Activated naive CD8-positive, alpha-beta T cell treated with anti-CD3 and anti-CD28 coated beads, Interleukin-2, amount 10 ng/mL, durations not matched to agents 7 days and 5 days (primary cell): ENCODE measurements around the gene POLR2M. TPM values are rescaled to one million over a fixed set of nuclear protein-coding genes. Genes with fewer than 3 reads are reported as not detected.

ENCODE experiments used
- ATAC-seq: fragments of 150-1000 bp; cut with Tn5 transposase; one replicate; pipeline ENCODE4 v1.10.0; 2021; ENCODE audit warnings: low read depth, moderate library complexity
- POLR2A ChIA-PET: fragments of 350-600 bp; sonication (Branson Sonifier 250); formaldehyde crosslinking; loops from one replicate; lab custom pipeline; 2021; ENCODE audit warnings: antibody characterized with exemption; lab: Charles Lee
- DNase-seq: peaks from one replicate; pipeline ENCODE4 v3.0.0; 2021
- H3K27ac Mint-ChIP-seq: one replicate; pipeline ENCODE4 v1.8.0; 2022; ENCODE audit warnings: mild to moderate bottlenecking, mixed read lengths
- H3K27me3 Mint-ChIP-seq: one replicate; pipeline ENCODE4 v1.8.0; 2022; ENCODE audit warnings: mild to moderate bottlenecking, moderate library complexity, mixed read lengths
- H3K36me3 Mint-ChIP-seq: one replicate; pipeline ENCODE4 v1.8.0; 2021; ENCODE audit warnings: mild to moderate bottlenecking, mixed read lengths
- H3K4me1 Mint-ChIP-seq: one replicate; pipeline ENCODE4 v1.8.0; 2021; ENCODE audit warnings: mixed read lengths
- H3K4me3 Mint-ChIP-seq: one replicate; pipeline ENCODE4 v1.8.0; 2022; ENCODE audit warnings: mild to moderate bottlenecking, moderate library complexity, mixed read lengths
- H3K9me3 Mint-ChIP-seq: one replicate; pipeline ENCODE4 v1.8.0; 2021; ENCODE audit warnings: mixed read lengths
- total RNA-seq, 2 experiments: library from RNA; stranded (reverse); gene quantifications; one replicate each; pipeline ENCODE4 v1.2.3, GENCODE V29; 2021

The POLR2M gene
- total RNA-seq, 2 experiments from 2014 or later, result 94.2 to 98.3 TPM

GRCh38 chr15:57680021-57680420, 26.5 kb upstream of the POLR2M start:
- Mint-ChIP-seq H3K36me3 (no peaks in the 10 kb centered on the region), H3K27me3 (peaks cover 4% of the 10 kb centered on the region), H3K27ac (peak overlapping the region; percentile 1), H3K9me3 (no peaks in the 10 kb centered on the region), H3K4me3 (peak overlapping the region; percentile 37), H3K4me1 (peaks cover 8% of the 10 kb centered on the region)
- DNase-seq, result no peak
- POLR2A ChIA-PET, result interaction anchor here (1.7 kb wide), 1 partner anchor 27 kb away, joined by 5 read pairs; the partner anchor contains the start of gene POLR2M
- no peak for ATAC-seq

- POLR2A ChIA-PET, result no interaction called here
Measured at GRCh38 chr15:57681011-57681410, 25.5 kb upstream of the POLR2M start.

GRCh38 chr15:57683481-57683880, 23.0 kb upstream of the POLR2M start:
- no peaks in the 10 kb centered on the region for H3K9me3 Mint-ChIP-seq
- H3K27me3 Mint-ChIP-seq, result no peaks in the 10 kb centered on the region
- DNase-seq, result no peak
- peaks cover 8% of the 10 kb centered on the region for H3K4me1 Mint-ChIP-seq
- no peak overlapping the region for H3K4me3 Mint-ChIP-seq
- no peak for ATAC-seq
- POLR2A ChIA-PET, result no interaction called here
- H3K27ac Mint-ChIP-seq, result no peak overlapping the region
- H3K36me3 Mint-ChIP-seq, result no peaks in the 10 kb centered on the region

More at GRCh38 chr15:57681011-57681410, 25.5 kb upstream of the POLR2M start:
- ATAC-seq, result no peak
- Mint-ChIP-seq H3K9me3 (no peaks in the 10 kb centered on the region), H3K27ac (no peak overlapping the region), H3K27me3 (peaks cover 4% of the 10 kb centered on the region), H3K4me1 (peaks cover 8% of the 10 kb centered on the region), H3K36me3 (no peaks in the 10 kb centered on the region), H3K4me3 (no peak overlapping the region)
- no peak for DNase-seq

DNA sequence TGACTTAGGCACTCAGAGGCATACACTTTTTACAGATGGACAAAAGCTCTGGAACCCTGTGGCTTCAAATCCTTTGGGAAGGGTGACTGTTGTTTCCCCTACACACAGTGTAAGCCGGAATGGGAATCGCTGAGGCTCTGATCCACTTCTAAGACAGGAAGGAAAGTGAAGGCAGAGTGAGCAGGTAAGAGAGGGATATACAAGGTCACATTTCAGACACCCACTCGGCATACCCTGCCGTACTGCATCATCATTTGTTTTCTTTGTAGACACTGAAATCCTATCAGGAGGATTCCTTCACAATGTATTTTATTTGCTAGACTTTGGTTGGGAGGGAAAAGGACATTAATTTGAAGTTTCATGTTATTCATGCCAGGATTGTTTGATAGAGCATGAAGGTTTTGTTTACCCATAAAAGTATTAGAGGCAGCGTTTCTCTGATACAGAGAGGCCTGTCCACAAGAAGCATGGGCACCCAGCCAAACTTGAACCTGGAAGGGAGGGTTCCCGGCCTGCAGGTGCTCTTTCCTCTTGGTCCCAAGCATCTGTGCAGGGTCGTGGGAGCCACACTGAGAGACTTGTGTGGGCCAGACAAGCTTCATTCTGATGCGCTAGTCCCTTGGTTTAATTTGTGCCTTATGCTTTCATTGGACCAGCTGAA, 21.9 kb upstream of the POLR2M start:
- POLR2A ChIA-PET, result no interaction called here
- Mint-ChIP-seq H3K27ac (no peak overlapping the region), H3K27me3 (no peaks in the 10 kb centered on the region), H3K4me3 (no peak overlapping the region), H3K4me1 (peaks cover 8% of the 10 kb centered on the region), H3K36me3 (no peaks in the 10 kb centered on the region), H3K9me3 (no peaks in the 10 kb centered on the region)
- ATAC-seq (no peak), DNase-seq (no peak)

- Mint-ChIP-seq H3K4me1 (peaks cover 3% of the 10 kb centered on the region), H3K9me3 (no peaks in the 10 kb centered on the region), H3K27me3 (no peaks in the 10 kb centered on the region), H3K36me3 (no peaks in the 10 kb centered on the region), H3K4me3 (no peak overlapping the region), H3K27ac (no peak overlapping the region)
- POLR2A ChIA-PET, result no interaction called here
- no peak for ATAC-seq
- DNase-seq, result no peak
Measured at GRCh38 chr15:57685306-57686095, 21.0 kb upstream of the POLR2M start.

DNA sequence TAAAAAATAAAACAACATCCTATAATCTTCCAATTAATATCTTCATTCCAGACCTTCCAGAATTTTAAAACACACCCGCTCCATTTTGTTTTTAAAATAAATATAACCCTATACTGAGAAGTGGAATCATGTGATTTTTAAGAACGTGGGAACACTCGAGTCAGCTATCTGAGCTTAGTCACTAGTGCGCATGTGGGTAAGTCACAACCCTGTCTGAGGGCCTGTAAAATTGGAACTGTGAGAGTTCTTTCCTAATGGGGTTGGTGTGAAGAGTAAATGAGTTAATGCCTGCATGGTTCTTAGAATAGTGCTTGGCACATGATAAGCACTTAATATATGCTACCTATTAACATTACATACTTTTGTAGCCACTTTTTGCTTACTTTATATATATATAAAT, 19.9 kb upstream of the POLR2M start:
- Mint-ChIP-seq H3K4me3 (no peak overlapping the region), H3K9me3 (no peaks in the 10 kb centered on the region), H3K4me1 (no peaks in the 10 kb centered on the region), H3K27ac (no peak overlapping the region), H3K27me3 (no peaks in the 10 kb centered on the region), H3K36me3 (no peaks in the 10 kb centered on the region)
- POLR2A ChIA-PET, result no interaction called here
- no peak for DNase-seq
- ATAC-seq, result no peak

GRCh38 chr15:57690341-57690966, 16.1 kb upstream of the POLR2M start:
- Mint-ChIP-seq H3K36me3 (no peaks in the 10 kb centered on the region), H3K27ac (no peak overlapping the region), H3K4me1 (no peaks in the 10 kb centered on the region), H3K9me3 (no peaks in the 10 kb centered on the region), H3K27me3 (no peaks in the 10 kb centered on the region), H3K4me3 (no peak overlapping the region)
- ATAC-seq, result no peak
- POLR2A ChIA-PET, result no interaction called here
- DNase-seq, result no peak

- no peaks in the 10 kb centered on the region for H3K27me3 Mint-ChIP-seq
- no peaks in the 10 kb centered on the region for H3K36me3 Mint-ChIP-seq
- no peaks in the 10 kb centered on the region for H3K9me3 Mint-ChIP-seq
- no peak for DNase-seq
- no peak for ATAC-seq
- H3K4me1 Mint-ChIP-seq, result no peaks in the 10 kb centered on the region
- no peak overlapping the region for H3K4me3 Mint-ChIP-seq
- POLR2A ChIA-PET, result no interaction called here
- H3K27ac Mint-ChIP-seq, result no peak overlapping the region
Measured at GRCh38 chr15:57691082-57691481, 15.4 kb upstream of the POLR2M start.

DNA sequence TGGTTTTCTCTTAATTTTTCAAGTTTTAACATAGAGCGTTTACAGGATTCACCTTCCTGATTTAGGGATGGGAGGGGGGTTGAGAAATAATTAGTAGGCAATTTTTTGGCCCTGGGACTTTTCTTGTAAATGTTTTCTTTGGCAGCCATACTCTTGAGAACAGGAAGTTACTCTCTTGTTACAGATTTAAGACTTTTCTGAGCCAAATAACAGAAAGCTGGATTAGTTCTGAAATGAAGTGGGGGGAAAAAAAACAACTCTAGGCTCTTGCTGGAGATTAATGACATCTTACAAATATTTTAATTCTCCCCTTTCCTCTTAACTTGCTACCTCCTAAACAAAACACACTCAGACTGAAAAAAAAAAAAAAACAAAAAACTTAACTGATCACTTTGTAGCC, 13.8 kb upstream of the POLR2M start:
- POLR2A ChIA-PET, result no interaction called here
- Mint-ChIP-seq H3K4me1 (no peaks in the 10 kb centered on the region), H3K4me3 (no peak overlapping the region), H3K27ac (no peak overlapping the region), H3K9me3 (no peaks in the 10 kb centered on the region), H3K36me3 (no peaks in the 10 kb centered on the region), H3K27me3 (peaks cover 7% of the 10 kb centered on the region)
- no peak for ATAC-seq
- DNase-seq, result no peak

DNA sequence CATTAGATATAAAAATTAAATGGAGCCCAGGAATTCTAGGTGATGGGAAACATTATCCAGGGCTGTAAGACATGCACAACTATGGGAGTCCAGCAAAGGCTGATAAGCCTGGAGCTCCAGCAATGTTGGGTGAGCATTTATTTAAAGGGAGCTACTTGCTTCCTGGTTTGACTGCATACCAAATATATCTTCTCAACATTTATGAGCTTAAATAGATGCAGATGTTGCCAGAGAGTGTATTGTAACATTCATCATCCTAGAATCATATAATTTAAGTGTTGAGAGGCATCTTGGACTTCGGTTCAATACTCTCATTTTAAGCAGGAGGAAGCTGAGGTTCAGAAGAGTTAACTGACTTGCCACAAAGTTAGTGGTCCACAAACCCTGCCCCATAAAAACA, 12.2 kb upstream of the POLR2M start:
- DNase-seq, result no peak
- no peak overlapping the region for H3K27ac Mint-ChIP-seq
- ATAC-seq, result no peak
- POLR2A ChIA-PET, result no interaction called here
- H3K9me3 Mint-ChIP-seq, result no peaks in the 10 kb centered on the region
- H3K4me3 Mint-ChIP-seq, result no peak overlapping the region
- H3K36me3 Mint-ChIP-seq, result no peaks in the 10 kb centered on the region
- H3K27me3 Mint-ChIP-seq, result peaks cover 13% of the 10 kb centered on the region
- H3K4me1 Mint-ChIP-seq, result no peaks in the 10 kb centered on the region

DNA sequence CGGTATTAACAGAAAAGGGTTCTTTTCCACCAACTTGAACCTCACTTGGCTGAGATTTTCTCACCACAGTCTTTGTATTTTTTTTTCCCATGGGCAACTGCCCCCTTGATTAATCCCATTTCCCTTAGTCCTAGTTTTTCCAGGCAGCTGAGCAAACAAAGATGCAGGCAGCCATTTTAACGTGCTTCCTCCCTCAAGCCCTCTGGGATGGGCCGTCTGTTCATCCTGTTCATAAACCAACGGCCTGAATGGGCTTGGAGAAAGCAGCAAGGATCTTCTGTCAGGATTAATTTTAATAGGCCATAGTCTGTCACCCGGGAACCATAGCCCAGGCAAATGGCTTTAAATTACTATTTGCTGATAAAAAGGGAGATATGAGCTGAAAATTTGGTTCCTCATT, 10.4 kb upstream of the POLR2M start:
- no peaks in the 10 kb centered on the region for H3K36me3 Mint-ChIP-seq
- no peak for DNase-seq
- no peak overlapping the region for H3K4me3 Mint-ChIP-seq
- no peaks in the 10 kb centered on the region for H3K9me3 Mint-ChIP-seq
- ATAC-seq, result no peak
- peaks cover 14% of the 10 kb centered on the region for H3K27me3 Mint-ChIP-seq
- H3K4me1 Mint-ChIP-seq, result no peaks in the 10 kb centered on the region
- H3K27ac Mint-ChIP-seq, result no peak overlapping the region
- POLR2A ChIA-PET, result interaction anchor here (1.1 kb wide), 1 partner anchor 10 kb away, joined by 5 read pairs; the partner anchor contains the start of gene POLR2M

DNA sequence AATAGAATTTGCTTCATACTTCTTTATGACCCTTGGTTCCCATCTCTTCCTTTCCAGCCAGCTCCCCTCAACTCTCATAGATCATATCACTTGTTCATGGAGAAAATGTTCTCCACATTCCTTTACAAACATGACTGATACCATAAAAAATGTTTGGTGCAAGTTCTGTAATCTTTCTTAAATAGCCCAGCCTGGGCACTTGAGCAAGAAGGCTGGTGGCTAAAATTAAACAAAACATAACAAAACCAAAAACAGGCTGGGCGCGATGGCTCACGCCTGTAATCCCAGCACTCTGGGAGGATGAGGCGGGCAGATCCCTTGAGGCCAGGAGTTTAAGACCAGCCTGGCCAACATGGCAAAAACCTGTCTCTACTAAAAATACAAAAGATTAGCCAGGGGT, 8.9 kb upstream of the POLR2M start:
- ATAC-seq, result no peak
- no peak overlapping the region for H3K4me3 Mint-ChIP-seq
- H3K27me3 Mint-ChIP-seq, result peaks cover 18% of the 10 kb centered on the region
- no peaks in the 10 kb centered on the region for H3K4me1 Mint-ChIP-seq
- DNase-seq, result no peak
- POLR2A ChIA-PET, result interaction anchor here (1.1 kb wide), 1 partner anchor 9 kb away, joined by 5 read pairs; the partner anchor contains the start of gene POLR2M
- no peaks in the 10 kb centered on the region for H3K9me3 Mint-ChIP-seq
- no peak overlapping the region for H3K27ac Mint-ChIP-seq
- no peaks in the 10 kb centered on the region for H3K36me3 Mint-ChIP-seq

DNA sequence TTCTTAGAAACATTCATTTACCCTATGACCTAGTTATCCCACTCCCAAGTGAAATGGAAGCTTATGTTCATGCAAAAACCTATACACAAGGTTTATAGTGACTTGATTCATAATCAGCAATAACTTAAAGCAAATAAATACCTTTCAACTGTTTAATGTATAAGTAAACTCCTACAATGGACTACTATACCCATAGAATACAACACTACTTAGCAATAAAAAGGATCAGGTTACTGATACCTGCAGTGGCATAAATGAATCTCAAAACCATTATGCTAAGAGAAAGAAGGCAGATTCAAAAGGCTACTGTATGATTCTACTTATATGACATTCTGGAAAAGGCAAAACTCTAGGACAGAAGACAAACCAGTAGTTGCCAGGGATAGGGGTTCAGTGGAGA, 8.3 kb upstream of the POLR2M start:
- Mint-ChIP-seq H3K27me3 (peaks cover 18% of the 10 kb centered on the region), H3K4me1 (peaks cover 5% of the 10 kb centered on the region), H3K9me3 (no peaks in the 10 kb centered on the region), H3K4me3 (no peak overlapping the region), H3K27ac (no peak overlapping the region), H3K36me3 (no peaks in the 10 kb centered on the region)
- no peak for DNase-seq
- no peak for ATAC-seq
- POLR2A ChIA-PET, result no interaction called here
